GM20431 (cell line): ENCODE data around the gene GRHPR.
"Not testable (repeated sequence)": the region's sequence is repeated elsewhere in the genome, so short reads cannot be mapped to it uniquely, and the experiment has no call there.

Source experiments
- in situ Hi-C: fragments of 300-500 bp; cut with MseI, MboI; formaldehyde crosslinking; loops from one replicate; pipeline ENCODE4 v1.15.0; 2020; ENCODE audit warnings: low sequenced_read_pairs; ENCODE audit not compliant: unreplicated experiment

Gene GRHPR

DNA sequence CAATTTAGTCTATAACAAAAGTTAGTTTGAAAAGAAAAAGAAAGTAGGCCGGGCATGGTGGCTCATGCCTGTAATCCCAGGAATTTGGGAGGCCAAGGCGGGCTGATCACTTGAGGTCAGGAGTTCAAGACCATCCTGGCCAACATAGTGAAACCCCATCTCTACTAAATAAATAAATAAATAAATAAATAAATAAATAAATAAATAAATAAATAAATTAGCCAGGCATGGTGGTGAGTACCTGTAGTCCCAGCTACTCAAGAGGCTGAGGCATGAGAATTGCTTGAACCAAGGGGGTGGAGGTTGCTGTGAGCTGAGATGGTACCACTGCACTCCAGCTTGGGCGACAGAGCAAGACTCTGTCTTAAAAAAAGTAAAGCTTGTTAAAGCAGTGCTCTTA lies 24.5 kb upstream of the GRHPR start:
- in situ Hi-C loops = not testable (repeated sequence)

DNA sequence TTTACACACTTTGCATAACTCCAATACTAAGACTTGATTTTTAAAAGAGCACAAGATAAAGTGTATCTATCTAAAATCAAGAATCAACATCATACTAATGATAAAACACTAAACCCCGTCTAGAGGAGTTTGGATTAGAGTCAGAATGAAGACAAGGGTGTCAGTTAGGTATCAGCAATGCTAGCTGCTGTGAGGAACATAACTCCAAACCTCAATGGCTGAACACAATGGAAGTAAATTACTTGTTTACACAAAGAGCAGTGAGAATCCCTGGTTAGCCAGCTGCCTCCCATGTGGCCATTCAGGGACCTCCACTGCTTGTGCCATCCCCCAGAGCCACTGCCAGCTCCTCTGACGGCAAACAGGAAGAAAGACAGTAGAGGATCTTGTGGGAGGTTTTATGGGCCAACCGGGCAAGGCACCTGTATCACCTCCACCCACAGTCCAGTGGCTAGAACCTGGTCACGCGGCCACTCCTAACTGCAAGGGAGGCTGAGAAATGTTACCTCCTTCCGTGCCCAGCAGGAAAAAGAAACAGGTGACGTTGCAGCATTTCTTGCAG lies 24.0 kb upstream of the GRHPR start:
- in situ Hi-C loops = no loop called here

DNA sequence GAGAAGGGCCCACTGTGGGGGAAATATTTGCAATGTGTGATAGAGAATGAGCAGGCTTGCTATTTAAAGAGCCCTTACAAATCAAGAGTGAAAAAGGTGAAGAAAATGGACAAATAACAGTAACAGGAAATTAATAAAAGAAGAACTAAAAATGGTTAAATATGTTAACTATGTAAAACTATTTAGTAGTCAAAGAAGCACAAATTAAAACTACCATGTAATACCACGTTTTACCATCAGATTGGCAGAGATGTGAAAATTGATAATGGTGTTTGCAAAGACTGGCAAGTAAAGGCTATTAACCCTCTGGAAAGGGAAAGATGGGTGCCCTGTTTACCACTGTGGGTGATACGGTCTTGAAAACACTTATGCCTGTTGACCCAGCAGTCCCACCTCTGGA lies 23.2 kb upstream of the GRHPR start:
- in situ Hi-C loops = no loop called here

DNA sequence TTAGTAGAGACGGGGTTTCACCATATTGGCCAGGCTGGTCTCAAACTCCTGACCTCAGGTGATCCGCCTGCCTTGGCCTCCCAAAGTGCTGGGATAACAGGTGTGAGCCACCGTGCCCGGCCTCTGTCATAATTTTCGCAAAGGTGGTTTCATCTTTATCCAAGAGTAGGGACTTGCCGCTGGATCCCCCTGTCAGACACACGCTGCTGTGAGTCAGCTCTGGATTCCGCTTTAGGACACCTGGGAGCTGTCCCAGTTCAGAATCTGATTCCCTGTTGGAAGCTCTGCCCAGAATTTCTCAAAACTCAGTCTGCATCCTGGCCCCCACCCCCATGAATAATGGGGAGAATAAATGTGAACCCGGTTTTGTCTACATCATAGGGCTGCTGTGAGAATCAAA lies 17.9 kb upstream of the GRHPR start:
- in situ Hi-C loops = no loop called here

DNA sequence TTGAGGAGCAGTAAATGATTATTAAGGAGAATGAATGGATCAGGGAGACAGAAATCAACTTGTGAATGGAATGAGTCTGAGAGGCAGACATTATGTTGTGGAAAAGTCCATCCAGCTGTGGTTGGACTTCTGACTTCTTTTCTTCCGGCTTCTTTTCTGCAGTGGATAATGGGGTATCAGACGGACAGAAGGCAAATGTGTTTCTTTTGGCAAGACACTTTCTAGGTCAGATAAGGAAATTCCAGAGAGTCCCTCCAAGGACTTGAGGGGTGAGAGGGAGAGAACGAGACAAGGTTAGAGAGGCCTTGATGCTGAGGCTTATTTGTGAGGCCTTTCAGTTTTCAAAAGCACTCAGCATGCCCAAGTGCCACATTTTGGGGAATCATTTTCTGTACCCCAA lies 17.1 kb upstream of the GRHPR start:
- in situ Hi-C loops = no loop called here

DNA sequence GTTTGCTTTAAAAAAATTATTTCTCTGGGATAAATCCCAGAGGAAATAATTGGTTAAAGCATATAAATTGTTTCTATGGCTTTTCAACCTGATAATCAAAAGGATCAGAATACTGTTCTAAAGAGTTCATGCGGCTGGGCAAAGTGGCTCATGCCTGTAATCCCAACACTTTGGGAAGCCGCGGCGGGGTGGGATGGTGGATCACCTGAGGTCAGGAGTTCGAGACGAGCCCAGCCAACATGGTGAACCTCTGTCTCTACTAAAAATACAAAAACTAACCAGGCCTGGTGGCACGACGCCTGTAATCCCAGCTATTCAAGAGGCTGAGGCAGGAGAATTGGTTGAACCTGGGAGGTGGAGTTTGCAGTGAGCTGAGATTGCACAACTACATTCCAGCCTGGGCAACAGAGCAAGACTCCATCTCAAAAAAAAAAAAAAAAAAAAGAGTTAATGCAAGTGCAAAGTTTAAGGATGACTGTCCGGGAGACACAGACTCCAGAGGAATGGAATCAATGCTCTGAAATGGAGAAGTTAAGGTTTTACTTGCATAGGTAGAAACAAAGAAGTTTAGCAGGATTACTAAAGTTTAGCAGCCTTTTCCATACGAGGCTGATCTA lies 16.6 kb upstream of the GRHPR start:
- in situ Hi-C loops = no loop called here

DNA sequence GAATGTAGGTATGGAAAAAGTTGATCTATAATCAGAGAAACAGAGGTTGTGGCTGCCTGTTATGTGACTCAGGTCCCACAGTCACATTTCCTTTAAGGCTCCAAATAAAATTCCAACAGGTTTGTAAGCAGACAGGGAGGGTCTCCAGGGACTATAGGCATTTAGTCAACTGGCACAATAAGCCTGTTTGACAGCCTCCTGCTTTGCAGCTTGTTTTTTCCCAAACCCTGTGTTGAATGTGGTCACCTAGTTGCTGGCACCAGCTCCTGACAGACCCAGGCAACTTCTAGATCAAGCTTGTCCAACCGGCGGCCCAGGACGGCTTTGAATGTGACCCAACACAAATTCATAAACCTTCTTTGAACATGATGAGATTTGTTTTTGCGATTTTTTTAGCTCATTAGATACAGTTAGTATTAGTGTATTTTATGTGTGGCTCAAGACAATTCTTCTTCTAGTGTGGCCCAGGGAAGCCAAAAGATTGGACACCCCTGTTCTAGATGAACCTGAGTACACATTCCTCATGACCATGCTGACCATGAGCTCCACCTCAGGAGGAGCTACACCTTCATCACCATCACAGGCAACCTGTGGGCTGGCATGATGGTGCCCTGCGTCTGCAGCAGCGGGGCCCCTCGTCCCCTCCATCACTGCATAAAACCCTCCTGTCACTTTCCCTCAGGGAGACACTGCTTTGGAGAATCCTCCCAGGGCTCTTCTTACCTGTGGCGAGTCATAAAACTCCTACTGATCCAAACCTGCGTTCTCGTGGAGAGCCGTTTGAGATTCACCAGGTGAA lies 15.7 kb upstream of the GRHPR start:
- in situ Hi-C loops = no loop called here

DNA sequence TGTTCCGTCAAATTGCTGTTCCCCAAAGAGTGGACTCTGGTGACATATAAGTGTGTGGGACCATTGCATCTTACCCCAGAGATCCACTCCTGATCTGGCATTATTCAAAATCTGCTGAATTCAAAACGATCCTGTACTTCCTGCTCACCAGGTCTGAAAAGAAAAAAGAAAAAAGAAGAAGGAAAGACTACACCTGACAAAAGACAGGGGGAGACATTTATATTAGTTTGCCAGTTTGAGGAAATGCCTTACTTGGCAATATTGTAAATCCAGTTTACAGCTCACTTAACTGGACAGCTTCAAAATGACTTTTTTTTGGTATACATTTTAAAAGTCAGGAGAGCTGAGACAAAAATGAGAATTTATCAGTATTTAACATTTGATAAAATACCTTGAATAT lies 15.0 kb upstream of the GRHPR start:
- in situ Hi-C loops = no loop called here

DNA sequence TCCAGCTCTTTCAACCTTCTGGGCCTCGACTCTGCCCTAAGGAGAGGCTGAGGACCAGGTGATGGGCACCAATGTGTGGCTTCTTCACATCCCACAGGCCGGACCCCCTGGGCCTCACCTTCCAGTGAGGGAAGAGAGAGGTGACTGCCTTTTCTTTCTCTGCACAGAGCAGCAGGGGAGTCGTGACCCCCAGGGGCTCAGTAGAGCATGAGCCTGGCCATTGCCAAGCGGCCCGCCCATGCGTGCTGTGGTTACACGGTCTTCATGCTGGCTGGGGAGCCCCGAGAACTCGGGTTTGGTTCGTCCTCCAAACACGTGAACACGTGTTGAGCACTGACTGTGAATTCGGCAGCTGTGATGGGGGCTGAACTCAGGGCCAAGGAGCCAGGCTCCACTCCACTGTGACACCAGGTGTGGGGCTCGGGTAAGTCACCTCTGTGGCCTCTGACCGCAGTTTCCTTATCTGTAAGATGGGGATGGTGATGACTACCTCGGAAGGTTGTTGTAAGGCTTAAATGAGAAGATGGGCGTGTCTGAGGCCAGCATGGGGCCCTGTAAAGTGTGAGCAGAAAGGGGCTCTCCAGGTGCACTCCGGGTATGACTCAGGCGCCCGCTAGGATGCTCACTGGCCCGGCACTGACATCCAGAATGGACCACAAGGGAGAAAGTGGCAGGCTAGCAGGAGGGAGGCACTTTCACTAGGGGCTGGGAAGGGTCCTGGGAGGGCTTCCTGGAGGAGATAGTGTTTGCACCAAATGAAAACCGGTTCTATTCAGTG lies 13.4 kb upstream of the GRHPR start:
- in situ Hi-C loops = no loop called here

DNA sequence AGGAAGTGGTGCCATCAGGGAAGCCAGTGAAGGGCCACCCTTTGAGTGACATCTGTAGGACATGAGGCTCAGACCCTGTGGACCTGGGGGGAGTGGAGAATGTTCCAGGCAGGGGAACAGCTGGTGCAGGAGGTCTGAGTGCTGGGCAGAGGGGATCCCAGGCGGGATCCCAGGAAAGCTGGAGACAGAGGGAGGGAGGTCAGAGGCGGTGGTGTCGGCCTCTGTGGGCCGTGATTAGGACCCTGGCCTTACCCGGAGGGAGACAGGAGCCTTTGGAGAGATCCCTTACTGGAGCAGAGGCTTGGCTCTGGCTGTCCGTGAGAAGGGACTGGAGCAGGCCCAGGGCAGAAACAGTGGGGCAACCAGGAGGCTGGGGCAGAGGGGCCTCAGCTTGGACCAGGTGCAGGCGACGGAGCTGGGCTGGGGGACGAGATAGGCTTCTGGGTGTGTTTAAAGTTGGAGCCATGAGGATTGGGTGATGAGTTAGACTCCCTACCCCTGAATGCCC lies 12.1 kb upstream of the GRHPR start:
- in situ Hi-C loops = no loop called here

DNA sequence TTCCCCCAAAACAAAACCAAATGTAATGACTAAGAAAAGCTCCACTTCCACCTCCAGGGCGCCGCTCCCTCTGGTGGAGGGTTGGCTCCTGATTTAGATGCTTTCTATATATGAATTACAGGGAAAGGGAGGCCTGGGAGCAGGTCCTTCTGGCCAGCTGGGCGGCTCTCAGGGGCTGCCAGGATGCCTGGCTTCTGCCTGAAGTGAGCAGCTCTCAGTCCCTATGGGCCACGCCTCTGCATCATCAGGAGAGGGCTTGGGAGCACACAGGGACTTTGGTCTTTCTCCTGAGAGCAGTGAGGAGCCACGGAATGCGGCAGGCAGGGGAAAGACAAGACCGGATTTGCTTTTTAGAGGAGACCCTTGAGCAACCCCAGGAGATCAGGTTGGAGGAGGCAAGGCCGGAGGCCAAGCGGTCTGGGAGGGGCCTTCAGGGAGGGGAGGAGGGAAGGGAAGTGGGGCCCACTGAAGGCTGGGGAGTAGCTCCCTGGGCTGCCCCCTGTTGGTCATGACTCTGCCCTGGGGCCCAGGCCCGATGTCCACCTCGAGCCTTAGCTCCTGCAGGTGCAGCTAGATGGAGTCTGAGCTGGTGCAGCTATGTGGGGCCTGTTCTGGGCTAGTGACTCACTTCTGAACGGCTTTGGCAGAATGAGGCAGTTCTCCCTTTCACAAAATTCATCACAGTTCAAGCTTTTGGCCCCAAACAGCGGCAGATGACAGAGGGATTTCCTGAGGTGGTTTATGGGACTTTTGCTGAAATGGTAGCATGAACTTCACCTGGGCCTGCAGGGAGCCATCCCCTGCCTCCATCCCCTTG lies 11.3 kb upstream of the GRHPR start:
- in situ Hi-C loops = no loop called here

DNA sequence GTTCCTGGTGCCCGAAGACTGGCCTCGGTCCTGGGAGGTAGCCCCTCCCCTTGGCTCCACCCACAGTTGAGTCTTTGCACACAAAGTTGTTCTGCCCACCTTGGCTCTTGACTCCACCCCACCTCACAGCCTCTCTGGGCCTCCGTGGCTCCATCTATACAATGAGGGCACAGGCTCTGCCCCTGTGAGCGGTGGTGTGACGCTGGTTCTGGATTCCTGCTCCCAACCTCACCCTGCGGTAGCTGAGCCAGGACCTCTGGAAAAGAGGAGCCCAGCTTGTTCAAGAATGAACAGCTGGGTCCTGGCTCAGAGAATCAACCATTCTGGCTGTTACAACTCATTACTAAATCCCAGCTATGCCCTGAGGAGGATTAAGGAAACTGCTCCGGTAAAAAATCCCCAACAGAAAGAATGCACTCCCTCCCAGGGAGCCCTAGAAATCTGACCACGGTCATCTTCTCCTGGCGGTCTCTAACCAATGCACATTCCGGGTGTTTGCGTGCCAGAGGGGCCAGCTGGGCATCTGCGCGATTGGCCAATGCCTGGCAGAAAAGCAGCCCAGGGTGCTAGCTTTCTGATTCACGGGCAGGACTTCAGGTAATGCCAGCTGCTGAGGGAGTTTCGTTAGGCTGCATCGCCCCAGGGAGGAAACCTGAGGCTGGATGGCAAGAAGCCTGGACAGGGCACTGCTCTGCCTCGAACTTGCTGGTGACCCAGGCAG lies 9.9 kb upstream of the GRHPR start:
- in situ Hi-C loops = no loop called here

DNA sequence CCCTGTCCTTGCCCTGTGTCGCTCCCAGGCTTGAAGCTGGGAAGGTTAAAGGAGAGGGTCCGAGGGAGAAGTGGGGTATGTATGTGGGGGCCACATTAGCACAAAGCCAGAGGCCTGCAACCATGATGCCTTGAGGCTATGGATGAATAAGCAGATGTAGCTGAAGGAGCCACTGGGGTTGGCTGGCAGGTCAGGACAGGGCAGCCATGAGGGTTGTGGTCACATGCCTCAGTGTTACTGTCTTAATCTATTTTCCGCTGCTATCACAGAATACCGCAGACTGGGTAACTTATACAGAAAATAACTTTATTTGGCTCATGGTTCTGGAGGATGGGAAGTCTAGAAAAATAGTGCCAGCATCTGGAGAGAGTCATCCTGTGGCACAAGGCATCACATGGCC lies 9.2 kb upstream of the GRHPR start:
- in situ Hi-C loops = no loop called here

DNA sequence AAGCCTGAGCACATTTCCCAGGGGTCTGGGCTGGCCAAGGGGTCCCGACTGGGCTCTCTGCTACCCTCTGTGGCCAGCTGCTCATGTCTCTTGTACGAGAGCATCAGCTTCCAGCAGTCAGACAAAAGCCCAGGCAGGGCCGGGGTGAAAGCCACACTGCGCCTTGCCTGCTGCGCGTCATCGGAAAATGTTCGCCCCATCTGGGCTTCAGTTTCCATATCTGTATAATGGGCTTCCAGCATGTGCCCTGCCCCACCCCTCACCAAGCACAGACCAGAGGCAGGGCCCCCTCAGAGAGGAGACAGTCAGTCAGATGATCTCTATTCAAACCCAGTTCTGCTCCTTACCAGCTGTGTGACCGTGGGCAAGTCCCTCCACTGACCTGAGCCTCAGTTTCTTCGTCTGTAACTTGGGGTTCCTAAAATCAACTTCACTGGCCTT lies 8.0 kb upstream of the GRHPR start:
- in situ Hi-C loops = no loop called here

DNA sequence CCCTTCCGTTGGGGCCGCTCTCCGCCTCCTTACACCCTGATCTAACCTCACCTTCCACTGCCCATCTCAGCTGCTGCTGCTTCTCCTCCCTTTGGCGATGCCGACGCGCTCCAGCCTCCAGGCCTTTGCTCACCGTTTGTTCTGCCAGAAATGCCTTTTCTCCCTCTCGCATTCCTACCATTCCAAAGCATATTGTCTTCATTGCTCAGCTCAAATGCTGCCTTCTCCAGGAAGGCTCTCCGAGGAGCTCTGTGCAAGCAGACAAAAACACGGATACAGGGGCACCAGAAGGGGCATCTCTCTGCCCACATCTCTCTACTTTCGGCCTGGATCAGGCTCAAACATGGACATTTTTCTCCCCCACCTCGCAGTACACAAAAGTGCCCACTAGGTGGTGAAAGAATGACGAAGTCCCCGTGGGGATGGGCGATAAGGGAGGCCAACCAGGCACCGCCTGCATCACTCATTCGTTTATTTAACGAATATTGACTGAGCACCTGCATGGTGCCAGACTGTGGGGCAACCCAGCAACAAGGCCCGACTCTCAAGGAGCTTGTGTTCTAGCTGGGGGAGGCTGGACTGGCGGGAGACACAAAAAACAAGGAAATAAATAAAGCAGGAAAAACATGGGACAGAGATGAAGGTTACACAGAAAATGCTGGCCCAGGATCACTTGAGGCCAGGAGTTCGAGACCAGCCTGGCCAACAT lies 7.3 kb upstream of the GRHPR start:
- in situ Hi-C loops = no loop called here

DNA sequence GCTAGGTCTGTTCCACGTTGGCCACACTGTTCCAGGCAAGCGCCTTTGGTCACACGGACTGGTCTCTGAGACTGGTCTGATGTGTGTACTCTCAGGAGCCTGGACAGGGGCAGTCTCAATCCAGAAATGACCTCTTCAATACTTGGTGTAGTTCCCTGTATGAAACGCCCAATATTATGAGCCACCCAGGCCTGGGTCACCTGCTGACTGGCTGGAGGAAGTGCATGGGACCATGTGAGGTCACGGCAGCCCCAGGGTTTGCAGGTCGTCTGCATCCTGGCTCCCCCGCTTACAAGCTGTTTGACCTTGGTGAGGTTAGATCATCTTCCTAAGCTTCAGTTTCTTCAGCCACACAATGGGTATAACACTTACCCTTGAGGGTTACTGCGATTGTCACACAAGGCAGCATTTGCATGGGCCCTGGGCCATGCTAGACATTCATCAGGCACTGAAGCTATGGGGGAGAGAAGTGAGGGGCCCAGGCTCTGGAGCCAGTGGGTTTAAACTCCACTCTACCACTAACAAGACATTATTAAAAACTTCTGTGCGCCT lies 5.2 kb upstream of the GRHPR start:
- in situ Hi-C loops = no loop called here

DNA sequence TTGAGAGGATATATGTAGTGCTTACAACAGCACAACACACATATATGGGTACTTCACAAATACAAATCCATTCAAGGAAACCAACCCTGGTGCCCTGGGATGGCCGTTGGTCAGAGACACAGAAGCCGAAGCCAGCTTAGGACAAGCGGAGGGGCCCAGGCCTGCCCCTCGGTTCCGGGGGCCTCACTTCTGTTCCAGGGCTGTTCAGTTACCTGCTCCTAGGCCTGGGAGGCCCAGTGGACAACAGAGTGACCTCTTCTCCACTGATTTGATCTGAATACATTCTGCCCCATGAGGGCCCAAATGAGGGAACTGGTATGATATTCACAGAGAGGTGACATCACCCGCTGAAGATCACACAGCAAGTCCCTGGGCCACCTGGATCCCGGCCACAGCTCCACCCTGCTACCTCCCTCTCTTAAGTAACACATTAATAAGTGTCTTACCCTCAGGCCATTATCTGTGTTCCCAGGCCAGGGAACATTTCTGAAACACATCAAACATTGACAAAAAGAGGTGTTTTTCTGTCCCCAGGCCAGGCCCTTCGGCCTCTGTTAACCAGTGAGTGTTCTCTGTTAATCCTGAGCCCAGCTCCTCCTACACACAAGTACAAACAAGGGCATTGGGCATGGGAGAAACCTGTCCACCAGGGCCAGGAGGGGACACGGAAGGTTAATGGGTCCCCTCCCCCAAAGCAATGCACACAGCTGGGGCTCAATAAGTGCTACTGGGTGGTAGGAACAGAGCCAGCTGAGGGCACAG lies 4.5 kb upstream of the GRHPR start:
- in situ Hi-C loops = no loop called here

DNA sequence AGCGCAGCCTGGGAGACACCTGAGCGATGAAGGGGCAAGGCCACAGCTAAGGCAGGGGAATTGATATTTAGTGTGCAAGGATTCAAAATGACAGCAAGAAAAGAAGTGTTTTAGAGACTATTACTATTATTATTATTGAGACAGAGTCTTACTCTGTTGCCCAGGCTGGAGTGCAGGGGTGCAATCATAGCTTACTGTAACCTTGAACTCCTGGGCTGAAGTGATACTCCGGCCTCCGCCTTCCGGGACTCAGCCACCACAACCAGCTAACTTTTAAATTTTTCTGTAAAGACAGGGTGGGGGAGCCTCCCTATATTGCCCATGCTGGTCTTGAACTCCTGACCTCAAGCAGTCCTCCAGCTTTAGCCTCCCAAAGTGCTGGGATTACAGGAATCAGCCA lies 3.3 kb upstream of the GRHPR start:
- in situ Hi-C loops = no loop called here
